HL-60 (cell line): ENCODE data around the gene NOP16.

Experiments
- DNase-seq, 2 experiments: peaks; one replicate each; pipeline ENCODE4 v3.0.0-alpha.2; 2010 to 2020; ENCODE audit warnings: low read depth in 1 of 2, low spot score in 1 of 2
- H3K27ac ChIP-seq: fragments of 250-450 bp; sonication (Bioruptor Pico); replicated peaks from 2 replicates; pipeline ENCODE4 v1.5.1; 2020; ENCODE audit warnings: mild to moderate bottlenecking, moderate library complexity
- H3K27me3 ChIP-seq: fragments of 250-450 bp; sonication (Bioruptor Pico); 2 replicates; pipeline ENCODE4 v1.5.1; 2021; ENCODE audit warnings: mild to moderate bottlenecking, moderate library complexity; ENCODE audit not compliant: insufficient read depth, poor library complexity, severe bottlenecking
- H3K4me3 ChIP-seq: replicated peaks from 2 replicates; pipeline ENCODE4 v1.5.1; 2011; ENCODE audit warnings: mild to moderate bottlenecking, control low read depth, low read length; ENCODE audit not compliant: insufficient read depth
- CTCF ChIP-seq: IDR thresholded peaks from one replicate; pipeline ENCODE4 v1.5.1; 2011; ENCODE audit warnings: low read length, control low read depth, inconsistent platforms; ENCODE audit not compliant: insufficient read depth
- GABPA ChIP-seq: IDR thresholded peaks from 2 replicates; pipeline ENCODE4 v1.6.1; 2012; ENCODE audit warnings: low read depth
- POLR2AphosphoS5 ChIP-seq: IDR thresholded peaks from 2 replicates; pipeline ENCODE4 v1.6.1; 2012; ENCODE audit warnings: low read depth
- REST ChIP-seq: IDR thresholded peaks from 2 replicates; pipeline ENCODE4 v1.6.1; 2012; ENCODE audit warnings: low read depth; ENCODE audit not compliant: insufficient replicate concordance
- SPI1 ChIP-seq: IDR thresholded peaks from 2 replicates; pipeline ENCODE4 v1.6.1; 2012; ENCODE audit warnings: low read depth, mild to moderate bottlenecking, borderline replicate concordance

Gene NOP16

GRCh38 chr5:176405656-176406435, 17.4 kb upstream of the NOP16 start:
- no peak for DNase-seq

GRCh38 chr5:176401281-176402205, 13.1 kb upstream of the NOP16 start:
- no peak overlapping the region for H3K27ac ChIP-seq
- no peak for DNase-seq
- H3K4me3 ChIP-seq = no peak overlapping the region
- TF ChIP-seq POLR2AphosphoS5 (no peak), SPI1 (no peak), GABPA (no peak), CTCF (no peak), REST (no peak)
- H3K27me3 ChIP-seq = no peaks in the 10 kb centered on the region

More at GRCh38 chr5:176405656-176406435, 17.4 kb upstream of the NOP16 start:
- no peak overlapping the region for H3K27ac ChIP-seq
- H3K4me3 ChIP-seq = no peak overlapping the region
- TF ChIP-seq REST (no peak), POLR2AphosphoS5 (no peak), GABPA (no peak), CTCF (no peak), SPI1 (no peak)
- no peaks in the 10 kb centered on the region for H3K27me3 ChIP-seq

- H3K27ac ChIP-seq = no peak overlapping the region
- no peak for TF ChIP-seq POLR2AphosphoS5
- no peak for TF ChIP-seq REST
- no peak for TF ChIP-seq CTCF
- TF ChIP-seq SPI1 = no peak
- TF ChIP-seq GABPA = no peak
Measured at GRCh38 chr5:176400382-176401156, 12.2 kb upstream of the NOP16 start.

More at GRCh38 chr5:176400382-176401156, 12.2 kb upstream of the NOP16 start:
- no peaks in the 10 kb centered on the region for H3K27me3 ChIP-seq
- no peak for DNase-seq
- H3K4me3 ChIP-seq = no peak overlapping the region
